ENCODE measurements around the gene CXCL3. TPM values are rescaled to one million over a fixed set of nuclear protein-coding genes. Genes with fewer than 3 reads are reported as not detected.

The CXCL3 gene
- total and polyA plus RNA-seq, 4 donors: 0.07 to 0.96 (median 0.63) TPM

DNA sequence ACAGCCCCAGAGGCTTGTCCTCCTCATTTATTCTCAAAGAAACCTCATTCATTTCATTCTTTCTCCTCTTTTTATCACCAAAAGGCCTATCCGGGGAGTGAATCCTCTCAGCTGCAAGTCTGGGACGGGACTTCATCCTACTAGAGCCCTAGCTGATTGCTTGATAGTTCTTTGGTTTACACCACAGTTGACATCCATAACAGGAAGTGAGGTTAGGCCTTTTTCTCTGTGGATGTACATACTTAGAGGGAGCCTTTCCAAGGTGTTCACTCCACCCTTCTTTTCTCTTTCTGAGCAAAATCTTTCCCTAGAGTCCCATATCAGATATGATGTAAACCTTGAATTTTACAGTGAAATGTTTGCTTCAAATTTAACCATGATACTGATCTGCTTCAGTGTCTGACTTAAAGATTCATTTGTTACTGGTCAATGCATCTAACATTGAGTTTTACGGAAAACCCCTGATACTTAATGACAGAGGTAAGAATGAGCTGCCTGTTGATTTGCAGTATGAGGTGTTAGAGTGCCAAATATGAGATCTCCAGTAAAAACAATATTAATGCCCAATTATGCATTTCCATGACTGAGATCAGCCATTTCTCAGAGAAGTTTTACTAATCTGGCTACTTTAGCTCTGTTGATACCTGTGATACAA is 23.2 kb downstream of the CXCL3 start:
- H3K36me3 ChIP-seq (ENCODE audit: control insufficient read depth in 4 of 4, insufficient read depth in 3 of 4, low read depth in 1 of 4, low read length in 3 of 4): no peaks in the 10 kb centered on the region
- H3K27me3 ChIP-seq (ENCODE audit: control insufficient read depth in 4 of 4, insufficient read depth in 4 of 4, low read length in 3 of 4): no peaks in the 10 kb centered on the region
- TF ChIP-seq, protein P1, sequence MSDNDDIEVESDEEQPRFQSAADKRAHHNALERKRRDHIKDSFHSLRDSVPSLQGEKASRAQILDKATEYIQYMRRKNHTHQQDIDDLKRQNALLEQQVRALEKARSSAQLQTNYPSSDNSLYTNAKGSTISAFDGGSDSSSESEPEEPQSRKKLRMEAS (IDR thresholded peaks at IDR 0.05): no peak
- TF ChIP-seq ATF3 (IDR thresholded peaks at IDR 0.05) (no peak), RAD21 (IDR thresholded peaks at IDR 0.05) (no peak), JUND (IDR thresholded peaks at IDR 0.05) (no peak), HNF4G (IDR thresholded peaks at IDR 0.05) (no peak), GABPA (IDR thresholded peaks at IDR 0.05 in 1 of 2, conservative IDR thresholded peaks at IDR 0.05 in 1 of 2) (no peak), ZBTB33 (IDR thresholded peaks at IDR 0.05) (no peak), RXRA (IDR thresholded peaks at IDR 0.05) (no peak), SP1 (IDR thresholded peaks at IDR 0.05) (no peak), TAF1 (conservative IDR thresholded peaks at IDR 0.05) (no peak), HNF4A (conservative IDR thresholded peaks at IDR 0.05) (no peak), YY1 (IDR thresholded peaks at IDR 0.05) (no peak), FOXA2 (IDR thresholded peaks at IDR 0.05) (no peak), NR2F2 (IDR thresholded peaks at IDR 0.05) (no peak)
- TF ChIP-seq, protein P2, sequence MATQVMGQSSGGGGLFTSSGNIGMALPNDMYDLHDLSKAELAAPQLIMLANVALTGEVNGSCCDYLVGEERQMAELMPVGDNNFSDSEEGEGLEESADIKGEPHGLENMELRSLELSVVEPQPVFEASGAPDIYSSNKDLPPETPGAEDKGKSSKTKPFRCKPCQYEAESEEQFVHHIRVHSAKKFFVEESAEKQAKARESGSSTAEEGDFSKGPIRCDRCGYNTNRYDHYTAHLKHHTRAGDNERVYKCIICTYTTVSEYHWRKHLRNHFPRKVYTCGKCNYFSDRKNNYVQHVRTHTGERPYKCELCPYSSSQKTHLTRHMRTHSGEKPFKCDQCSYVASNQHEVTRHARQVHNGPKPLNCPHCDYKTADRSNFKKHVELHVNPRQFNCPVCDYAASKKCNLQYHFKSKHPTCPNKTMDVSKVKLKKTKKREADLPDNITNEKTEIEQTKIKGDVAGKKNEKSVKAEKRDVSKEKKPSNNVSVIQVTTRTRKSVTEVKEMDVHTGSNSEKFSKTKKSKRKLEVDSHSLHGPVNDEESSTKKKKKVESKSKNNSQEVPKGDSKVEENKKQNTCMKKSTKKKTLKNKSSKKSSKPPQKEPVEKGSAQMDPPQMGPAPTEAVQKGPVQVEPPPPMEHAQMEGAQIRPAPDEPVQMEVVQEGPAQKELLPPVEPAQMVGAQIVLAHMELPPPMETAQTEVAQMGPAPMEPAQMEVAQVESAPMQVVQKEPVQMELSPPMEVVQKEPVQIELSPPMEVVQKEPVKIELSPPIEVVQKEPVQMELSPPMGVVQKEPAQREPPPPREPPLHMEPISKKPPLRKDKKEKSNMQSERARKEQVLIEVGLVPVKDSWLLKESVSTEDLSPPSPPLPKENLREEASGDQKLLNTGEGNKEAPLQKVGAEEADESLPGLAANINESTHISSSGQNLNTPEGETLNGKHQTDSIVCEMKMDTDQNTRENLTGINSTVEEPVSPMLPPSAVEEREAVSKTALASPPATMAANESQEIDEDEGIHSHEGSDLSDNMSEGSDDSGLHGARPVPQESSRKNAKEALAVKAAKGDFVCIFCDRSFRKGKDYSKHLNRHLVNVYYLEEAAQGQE (IDR thresholded peaks at IDR 0.05): no peak
- H3K9me3 ChIP-seq (ENCODE audit: control insufficient read depth in 4 of 4, low read length in 3 of 4): no peaks in the 10 kb centered on the region
- H3K4me1 ChIP-seq (ENCODE audit: control insufficient read depth in 4 of 4, insufficient read depth in 4 of 4, low read length in 3 of 4): no peaks in the 10 kb centered on the region
- H3K4me3 ChIP-seq (ENCODE audit: low read depth in 1 of 3, low read length in 3 of 3): no peak overlapping the region
- H3K27ac ChIP-seq (ENCODE audit: low read depth in 1 of 2, low read length in 2 of 2): no peak overlapping the region
- WGBS: 91% methylated on average over 3 of the region's 3 CpGs
- DNase-seq (ENCODE audit: low spot score): no peak
- no peak overlapping the region for H3K9ac ChIP-seq (ENCODE audit: low read depth in 1 of 2, low read length in 2 of 2)

DNA sequence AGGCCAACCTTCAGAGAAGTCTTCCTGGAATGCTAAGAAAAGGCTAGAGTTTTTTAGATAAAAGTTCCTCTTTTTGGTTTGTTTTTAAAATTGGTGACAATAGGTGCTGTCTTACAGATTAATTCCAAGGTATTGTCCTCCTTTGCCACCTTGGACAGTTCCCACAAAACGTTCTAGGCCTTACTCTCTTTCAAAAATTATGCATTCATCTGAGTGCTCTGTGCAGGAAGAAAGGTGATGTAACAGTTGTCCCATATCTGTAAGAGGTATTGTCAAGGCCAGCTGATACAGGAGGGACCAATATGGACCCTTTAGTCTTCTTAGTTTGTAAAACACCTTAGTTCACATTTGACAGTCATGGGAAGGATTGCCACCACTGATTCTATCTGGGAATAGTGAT is 24.2 kb downstream of the CXCL3 start:
- Histone ChIP-seq H3K4me3 (ENCODE audit: low read depth in 1 of 3, low read length in 3 of 3) (no peak overlapping the region), H3K27ac (ENCODE audit: low read depth in 1 of 2, low read length in 2 of 2) (no peak overlapping the region), H3K4me1 (ENCODE audit: control insufficient read depth in 4 of 4, insufficient read depth in 4 of 4, low read length in 3 of 4) (no peaks in the 10 kb centered on the region), H3K9ac (ENCODE audit: low read depth in 1 of 2, low read length in 2 of 2) (no peak overlapping the region), H3K27me3 (ENCODE audit: control insufficient read depth in 4 of 4, insufficient read depth in 4 of 4, low read length in 3 of 4) (no peaks in the 10 kb centered on the region), H3K9me3 (ENCODE audit: control insufficient read depth in 4 of 4, low read length in 3 of 4) (no peaks in the 10 kb centered on the region), H3K36me3 (ENCODE audit: control insufficient read depth in 4 of 4, insufficient read depth in 3 of 4, low read depth in 1 of 4, low read length in 3 of 4) (no peaks in the 10 kb centered on the region)
- TF ChIP-seq FOXA1 (IDR thresholded peaks at IDR 0.05): no peak
- no peak for TF ChIP-seq RXRA (IDR thresholded peaks at IDR 0.05)
- no peak for DNase-seq (ENCODE audit: low spot score)
- 32% methylated on average over 1 of the region's 1 CpG for WGBS

Measured in liver (tissue), 9 donors.